ELR (cell line): ENCODE data around the gene ENPP6.

Experiments used
- DNase-seq: peaks from one replicate; pipeline ENCODE4 v3.0.0-alpha.2; 2015; ENCODE audit warnings: low read depth

The ENPP6 gene

DNA sequence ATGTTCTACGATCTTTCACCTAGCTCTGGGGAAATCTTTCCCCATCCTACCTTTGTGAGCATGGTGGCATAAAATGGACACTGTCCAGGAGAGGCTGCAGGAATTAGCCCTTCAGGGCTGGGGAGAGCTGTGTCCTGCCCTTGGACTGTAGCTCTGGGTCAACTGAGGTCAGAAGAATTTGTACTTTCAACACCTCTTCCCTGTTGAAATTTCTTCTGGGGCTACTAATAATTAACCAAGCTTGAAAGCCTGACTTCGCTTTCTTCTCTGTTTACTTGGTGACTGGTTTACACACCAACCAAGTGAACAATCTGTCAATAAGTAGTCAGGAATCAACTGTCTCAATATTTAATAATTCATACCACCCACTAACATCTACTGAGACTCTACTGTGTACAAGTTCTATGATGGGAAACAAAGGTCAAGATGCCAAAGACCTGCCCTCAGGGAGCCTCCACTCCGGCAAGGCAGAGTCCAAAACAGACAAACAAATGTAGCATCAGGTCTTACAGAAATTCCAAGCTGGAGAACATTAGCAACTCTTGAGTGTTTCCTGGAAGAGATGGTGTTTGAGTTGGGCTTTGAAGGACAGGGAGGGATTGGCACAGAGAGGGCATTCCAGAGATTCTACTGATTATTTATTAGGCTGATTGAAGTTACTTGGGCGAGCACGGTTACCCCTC, 113.1 kb downstream of the ENPP6 start:
- no peak for DNase-seq

GRCh38 chr4:184103527-184104264, 114.0 kb downstream of the ENPP6 start:
- DNase-seq = no peak

DNA sequence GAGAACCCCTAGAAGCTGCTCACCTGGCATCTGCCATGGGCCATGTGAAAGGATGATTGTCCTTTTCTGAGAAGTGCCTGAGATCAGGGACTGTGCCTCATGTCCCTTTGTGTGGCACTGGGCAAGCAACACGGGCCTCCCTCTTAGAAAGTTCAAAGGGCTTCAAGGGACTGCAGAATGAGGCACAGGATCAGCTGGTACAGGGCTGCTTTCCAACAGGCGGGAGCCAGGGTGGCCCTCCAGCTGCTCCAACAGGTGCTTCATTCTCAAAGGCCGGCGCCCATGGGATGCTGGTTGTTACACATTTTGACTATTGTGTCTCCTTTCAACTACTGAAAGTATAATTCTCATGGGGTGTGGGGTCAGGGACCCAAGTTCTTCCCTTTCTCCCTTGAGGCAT, 114.7 kb downstream of the ENPP6 start:
- DNase-seq = no peak

- no peak for DNase-seq
Measured at GRCh38 chr4:184102488-184102887, 115.2 kb downstream of the ENPP6 start.

DNA sequence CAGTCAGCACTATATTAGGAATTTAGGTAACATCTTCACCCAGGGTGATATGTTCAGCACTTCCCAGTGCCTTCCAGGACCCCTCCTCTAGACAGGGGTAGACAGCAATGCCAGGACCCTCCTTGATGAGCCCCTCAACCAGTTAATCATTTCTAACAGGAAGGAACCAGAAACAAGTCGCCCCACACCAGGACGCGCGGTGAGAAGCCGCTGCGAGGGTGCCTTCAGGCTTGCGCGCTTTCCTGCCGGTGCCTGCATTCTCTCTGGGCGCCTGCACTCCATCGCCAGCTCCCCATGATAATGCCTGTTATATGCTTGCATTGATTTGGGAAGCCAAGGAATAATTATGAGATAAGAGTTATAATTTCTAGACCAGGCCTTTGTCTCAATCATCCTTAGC, 116.0 kb downstream of the ENPP6 start:
- DNase-seq = no peak

DNA sequence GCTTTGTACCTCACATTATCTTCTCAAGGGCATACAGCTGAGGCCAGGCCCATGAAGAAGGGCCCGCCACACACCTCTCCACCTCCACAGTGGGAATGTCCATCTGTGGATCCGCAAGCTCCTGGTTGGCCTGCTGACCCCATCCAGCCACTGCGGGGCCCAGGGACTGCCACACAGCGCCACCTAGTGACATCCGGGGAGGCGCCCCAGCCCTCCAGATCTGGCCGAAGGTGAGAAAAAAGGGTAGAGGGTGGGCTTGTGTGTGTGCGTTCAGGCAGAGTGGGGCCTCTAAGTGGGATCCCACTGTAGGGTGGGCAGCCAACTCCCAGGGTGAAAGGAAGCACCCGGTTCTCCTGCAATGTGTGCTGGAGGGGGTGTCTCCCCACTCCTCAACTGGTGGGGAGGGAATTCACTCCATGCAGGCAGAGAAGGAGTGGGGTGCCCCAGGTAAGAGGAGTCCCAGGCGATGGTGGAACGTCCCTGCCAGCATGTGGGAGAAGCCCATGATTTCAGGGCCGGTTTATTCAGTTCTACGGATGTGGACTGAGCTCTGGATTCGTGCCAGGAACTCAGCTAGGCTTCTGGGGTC, 117.3 kb downstream of the ENPP6 start:
- DNase-seq = peak; percentile 9

GRCh38 chr4:184099535-184099966, 118.1 kb downstream of the ENPP6 start:
- no peak for DNase-seq

- DNase-seq = no peak
Measured at GRCh38 chr4:184099000-184099399, 118.7 kb downstream of the ENPP6 start.

GRCh38 chr4:184097815-184098214, 119.9 kb downstream of the ENPP6 start:
- no peak for DNase-seq

- DNase-seq = no peak
Measured at GRCh38 chr4:184097241-184097605, 120.5 kb downstream of the ENPP6 start.

GRCh38 chr4:184096561-184097240, 121.0 kb downstream of the ENPP6 start:
- no peak for DNase-seq

DNA sequence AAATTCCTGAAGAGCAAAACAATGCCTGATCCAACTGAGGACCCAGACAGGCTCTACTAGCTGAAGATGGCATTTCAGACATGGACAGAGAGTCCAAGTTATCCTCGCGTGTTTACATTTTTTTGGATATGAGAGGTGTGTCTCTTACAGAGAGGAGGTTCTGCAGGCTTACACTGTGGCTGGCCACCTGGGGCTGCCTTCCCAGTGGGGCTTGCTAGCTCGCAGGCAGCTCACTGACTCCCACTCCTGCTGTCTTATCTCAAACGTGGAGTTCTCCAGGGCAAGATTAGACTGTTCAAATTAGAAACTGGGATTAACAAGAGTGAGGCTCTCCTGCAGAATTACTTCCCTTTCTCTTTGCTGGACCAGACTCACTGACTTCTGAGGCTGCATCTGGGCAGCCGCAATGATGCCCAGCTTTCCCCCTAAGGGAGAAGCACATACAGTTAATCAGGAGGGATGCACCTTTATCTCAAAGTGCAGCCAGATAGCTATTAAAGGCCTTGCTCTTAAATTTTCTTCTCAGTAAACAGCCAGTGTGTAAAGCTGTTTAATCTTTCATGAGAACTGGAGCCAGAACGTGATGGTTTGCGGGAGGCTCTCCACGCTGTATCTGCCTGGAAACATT, 123.0 kb downstream of the ENPP6 start:
- no peak for DNase-seq

- DNase-seq = no peak
Measured at GRCh38 chr4:184091986-184092385, 125.7 kb downstream of the ENPP6 start.

DNA sequence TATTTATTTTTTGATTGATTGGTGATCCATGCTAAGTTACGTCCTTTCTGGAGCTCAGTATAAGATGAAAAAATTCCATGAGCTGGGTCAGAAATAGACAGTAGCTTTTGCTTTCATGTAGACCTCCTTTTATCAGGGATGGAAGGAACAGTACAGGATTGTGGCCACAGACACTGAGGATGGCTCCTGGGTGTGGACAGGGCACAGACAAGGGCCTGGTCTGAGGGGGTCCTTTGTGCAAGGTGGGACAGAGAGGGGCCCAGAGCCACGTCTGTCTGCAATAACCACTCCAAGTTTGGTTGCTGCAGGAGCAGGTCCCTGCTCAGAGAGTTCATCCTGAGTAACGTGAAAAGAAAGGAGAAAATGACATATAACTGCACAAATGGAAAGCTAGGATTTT, 127.1 kb downstream of the ENPP6 start:
- DNase-seq = no peak

DNA sequence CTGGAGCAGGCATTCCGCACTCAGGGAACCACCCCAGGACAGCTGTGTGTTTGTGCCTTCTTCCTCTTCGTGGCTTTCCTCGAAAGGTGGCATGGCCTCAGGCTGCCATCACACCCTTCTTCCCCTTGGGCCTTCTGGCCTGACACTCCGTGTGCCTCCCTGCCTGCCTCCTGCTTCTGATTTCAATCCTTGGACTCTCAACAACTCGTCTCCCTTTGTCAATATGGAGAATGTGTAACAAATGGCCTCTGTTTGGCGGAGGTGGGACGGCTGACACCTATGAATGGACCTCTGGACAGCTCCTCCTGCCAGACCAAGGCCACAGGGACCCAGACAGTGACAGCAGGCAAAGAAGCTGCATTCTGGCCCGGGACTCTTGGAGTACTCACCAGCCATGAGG, 137.0 kb downstream of the ENPP6 start:
- DNase-seq = no peak

- DNase-seq = no peak
Measured at GRCh38 chr4:184074677-184075388, 142.8 kb downstream of the ENPP6 start.

DNA sequence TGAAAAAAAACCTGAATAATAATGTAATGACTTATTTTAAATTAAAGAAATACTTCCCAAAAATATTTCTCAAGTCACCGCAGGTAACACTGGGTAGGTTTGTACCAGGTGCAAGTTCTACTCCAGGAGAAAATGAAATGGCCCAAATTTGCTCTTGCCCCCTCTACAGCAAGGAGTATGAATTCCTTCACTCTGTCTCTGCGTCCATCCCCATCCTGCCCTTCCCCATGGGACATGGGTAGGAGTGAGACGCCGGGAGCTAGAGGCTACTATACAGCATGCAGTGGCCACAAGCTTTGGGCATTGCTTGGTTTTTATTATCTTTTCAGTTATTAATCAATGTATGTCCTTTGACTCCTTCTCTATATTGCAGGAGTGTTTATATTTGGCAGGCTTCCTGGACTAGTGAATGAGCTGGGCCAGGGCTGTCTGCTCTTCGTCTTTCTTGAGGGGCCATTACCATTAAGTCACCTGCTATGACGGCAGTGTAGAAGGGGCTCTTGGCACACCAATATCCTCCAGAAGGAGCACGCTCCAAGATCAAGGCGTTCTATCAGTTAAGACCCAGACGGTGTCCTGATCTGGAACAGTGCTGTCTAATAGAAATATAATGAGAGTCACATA, 149.6 kb downstream of the ENPP6 start:
- DNase-seq = no peak

DNA sequence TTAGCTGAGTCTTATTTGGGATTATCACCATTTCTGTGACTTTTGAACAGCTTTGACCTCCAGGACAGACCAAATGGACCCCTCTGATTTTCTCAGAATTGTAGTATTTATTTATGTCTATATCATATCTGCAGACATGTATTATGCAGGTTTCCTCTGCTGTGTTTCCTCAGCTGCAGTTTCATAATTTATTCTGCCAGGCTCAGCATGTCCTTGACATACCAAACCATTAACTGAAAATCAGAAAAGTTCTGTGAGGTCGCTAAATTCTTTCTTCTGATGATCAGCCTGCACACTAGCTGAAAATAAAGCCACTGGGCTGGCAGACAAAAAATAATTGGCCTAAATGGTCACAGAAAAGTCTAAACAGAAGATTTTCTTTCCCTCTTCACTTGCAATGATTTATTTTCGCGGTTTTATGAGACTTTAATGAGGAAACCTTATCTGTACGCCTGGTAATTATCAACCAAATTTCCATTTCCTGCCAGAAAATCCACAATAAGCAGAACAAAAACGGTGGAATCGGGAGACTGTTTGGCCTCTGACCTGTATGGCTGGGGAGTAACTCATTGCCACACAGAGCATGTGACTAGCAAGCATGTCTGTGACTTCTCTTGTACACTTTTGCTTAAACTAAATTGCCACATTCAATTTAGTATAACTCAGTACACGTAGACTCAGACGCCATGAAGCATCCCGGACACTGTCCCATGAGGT, 150.9 kb downstream of the ENPP6 start:
- DNase-seq = no peak

GRCh38 chr4:184064877-184065276, 152.8 kb downstream of the ENPP6 start:
- DNase-seq = no peak

- DNase-seq = no peak
Measured at GRCh38 chr4:184062769-184063168, 154.9 kb downstream of the ENPP6 start.

GRCh38 chr4:184061582-184061981, 156.1 kb downstream of the ENPP6 start:
- DNase-seq = no peak
